Stomach smooth muscle (tissue), 2 donors: ENCODE measurements around the gene HDAC4.

Experiments used
- H3K27ac ChIP-seq: one replicate; pipeline ENCODE4 v1.7.0; 2013; ENCODE audit warnings: mild to moderate bottlenecking, low read length, inconsistent platforms
- H3K27me3 ChIP-seq, 2 donors: one replicate each; pipeline ENCODE4 v1.7.0; 2013; ENCODE audit warnings: low read length in 2 of 2; ENCODE audit not compliant: insufficient read depth in 2 of 2, control insufficient read depth in 1 of 2
- H3K36me3 ChIP-seq, 2 donors: one replicate each; pipeline ENCODE4 v1.7.0; 2013; ENCODE audit warnings: low read length in 2 of 2; ENCODE audit not compliant: control insufficient read depth in 2 of 2, insufficient read depth in 2 of 2
- H3K4me1 ChIP-seq: one replicate; pipeline ENCODE4 v1.7.0; 2013; ENCODE audit warnings: low read length; ENCODE audit not compliant: control insufficient read depth, insufficient read depth
- H3K4me3 ChIP-seq, 2 donors: one replicate each; pipeline ENCODE4 v1.7.0; 2013; ENCODE audit warnings: low read length in 2 of 2
- H3K9ac ChIP-seq, 2 donors: one replicate each; pipeline ENCODE4 v1.7.0; 2013; ENCODE audit warnings: low read length in 2 of 2, mild to moderate bottlenecking in 1 of 2
- H3K9me3 ChIP-seq, 2 donors: one replicate each; pipeline ENCODE4 v1.7.0; 2013; ENCODE audit warnings: low read length in 2 of 2; ENCODE audit not compliant: control insufficient read depth in 2 of 2
- donor health status: healthy.
- donor health status: Pancreatic carcinoma.

The HDAC4 gene

GRCh38 chr2:239309398-239310245, 91.2 kb downstream of the HDAC4 start:
- Histone ChIP-seq H3K27ac (peak overlapping the region; percentile 98), H3K36me3 (no peaks in the 10 kb centered on the region), H3K4me3 (peak overlapping the region; percentile 74 to 88), H3K27me3 (no peaks in the 10 kb centered on the region), H3K9ac (peak overlapping the region; percentile 70 to 94), H3K4me1 (peaks cover 90% of the 10 kb centered on the region), H3K9me3 (no peaks in the 10 kb centered on the region)

- H3K4me1 ChIP-seq, result peaks cover 93% of the 10 kb centered on the region
- H3K9me3 ChIP-seq, result no peaks in the 10 kb centered on the region
- no peaks in the 10 kb centered on the region for H3K27me3 ChIP-seq
- H3K27ac ChIP-seq, result peak overlapping the region; percentile 98
- peak overlapping the region; percentile 70 to 94 for H3K9ac ChIP-seq
- H3K36me3 ChIP-seq, result no peaks in the 10 kb centered on the region
- peak overlapping the region; percentile 74 to 88 for H3K4me3 ChIP-seq
These were observed 92.0 kb downstream of the HDAC4 start for GRCh38 chr2:239308661-239309397.

DNA sequence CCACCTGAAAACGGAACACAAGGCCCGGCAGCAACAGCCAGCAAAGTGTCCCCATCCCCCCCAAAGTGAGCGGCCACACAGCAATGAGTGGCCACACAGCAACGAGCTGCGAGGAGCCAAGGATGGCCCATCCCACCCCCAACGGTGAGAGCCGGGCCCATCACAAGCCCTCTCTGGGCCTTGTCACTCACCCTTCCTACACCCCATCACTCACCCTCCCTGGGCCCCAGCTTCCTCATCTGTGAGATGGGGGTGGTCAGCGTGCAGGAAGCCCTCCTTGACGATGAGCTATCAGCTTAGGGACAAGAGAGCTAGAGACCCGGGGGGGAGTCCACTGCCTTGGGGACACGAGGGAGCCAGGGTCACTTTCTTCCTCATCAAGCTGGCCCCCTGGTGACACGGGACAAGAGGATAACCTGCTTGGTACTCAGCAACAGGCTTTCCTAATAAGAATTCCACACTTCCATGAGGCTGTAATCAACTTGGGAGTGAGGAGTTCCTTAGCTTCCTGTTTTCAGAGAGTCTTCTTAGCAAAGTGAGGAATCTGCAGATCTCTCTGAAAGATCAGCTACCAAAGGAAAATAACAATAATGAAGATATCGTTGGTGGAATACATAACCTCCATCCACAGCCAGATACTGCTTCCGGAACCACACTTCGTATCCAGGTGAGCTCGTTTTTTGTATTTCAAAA, 92.8 kb downstream of the HDAC4 start:
- H3K36me3 ChIP-seq, result no peaks in the 10 kb centered on the region
- H3K27ac ChIP-seq, result peak overlapping the region; percentile 98
- H3K27me3 ChIP-seq, result no peaks in the 10 kb centered on the region
- H3K4me1 ChIP-seq, result peaks cover 93% of the 10 kb centered on the region
- H3K9me3 ChIP-seq, result no peaks in the 10 kb centered on the region
- H3K4me3 ChIP-seq, result peak overlapping the region; percentile 74 to 88
- H3K9ac ChIP-seq, result peak overlapping the region; percentile 70 to 94

DNA sequence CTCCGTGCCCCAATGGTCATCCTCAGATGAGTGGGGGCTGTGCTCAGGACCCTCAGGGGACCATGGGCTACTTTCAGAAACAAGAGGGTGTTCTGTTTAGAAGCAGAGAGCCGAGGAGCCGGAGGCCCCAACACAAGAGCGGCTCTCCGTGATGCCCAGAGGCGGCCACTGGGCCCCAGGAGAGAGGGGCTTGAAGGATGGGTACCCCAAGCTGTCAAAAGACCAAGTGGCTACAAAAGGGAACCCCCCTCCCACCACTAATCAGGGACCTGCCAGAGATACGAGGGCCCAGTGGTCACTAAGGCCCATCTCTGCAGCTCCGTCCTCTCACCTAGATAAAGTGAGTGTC, 93.6 kb downstream of the HDAC4 start:
- H3K9me3 ChIP-seq, result no peaks in the 10 kb centered on the region
- H3K4me3 ChIP-seq, result peak overlapping the region; percentile 74 to 88
- H3K9ac ChIP-seq, result peak overlapping the region; percentile 70 to 94
- peaks cover 93% of the 10 kb centered on the region for H3K4me1 ChIP-seq
- H3K36me3 ChIP-seq, result no peaks in the 10 kb centered on the region
- H3K27me3 ChIP-seq, result no peaks in the 10 kb centered on the region
- peak overlapping the region; percentile 98 for H3K27ac ChIP-seq

DNA sequence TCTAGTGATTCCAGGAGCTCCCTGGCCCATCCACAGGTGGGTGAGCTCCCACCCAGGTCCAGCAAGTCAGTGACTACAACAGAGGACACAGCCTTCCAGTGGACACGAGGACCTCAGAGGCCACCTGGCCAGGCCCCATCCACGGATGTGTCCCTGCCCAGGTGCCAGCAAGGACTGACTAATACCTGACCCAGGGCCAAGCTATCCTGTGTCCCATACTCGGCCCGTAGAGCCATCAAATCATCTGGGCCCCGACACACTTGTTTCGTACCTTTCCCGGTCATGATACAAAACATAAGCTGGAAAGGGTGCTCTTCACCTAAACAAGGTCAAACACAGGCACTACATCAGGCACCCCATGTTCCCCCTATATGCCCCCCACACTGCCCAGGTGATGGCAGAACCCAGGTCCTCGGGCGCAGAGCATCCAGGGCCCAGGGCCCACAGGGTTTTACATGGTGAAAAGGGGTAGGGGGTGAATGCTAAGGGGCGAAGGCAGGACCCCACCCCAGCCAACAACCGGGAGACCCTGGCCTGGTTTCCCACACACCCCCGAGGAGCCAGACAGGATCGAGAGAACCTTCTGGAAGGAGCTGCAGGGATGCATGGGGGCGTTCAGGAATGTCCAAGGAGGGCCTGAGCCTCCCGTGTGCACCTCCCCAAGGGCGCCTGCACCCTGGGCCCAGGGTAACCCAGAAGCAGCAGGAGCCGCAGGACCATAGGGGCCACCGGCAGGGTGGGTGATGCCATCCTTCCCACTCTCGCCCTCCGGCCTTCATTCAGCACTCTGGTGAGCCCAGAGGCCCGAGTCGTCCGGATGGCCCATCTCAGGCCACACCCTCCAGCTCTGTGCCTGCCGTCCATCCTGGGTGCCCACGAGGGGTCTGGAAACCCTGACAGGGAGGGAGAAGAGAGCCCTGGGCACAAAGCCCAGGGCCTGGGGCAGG, 94.3 kb downstream of the HDAC4 start:
- Histone ChIP-seq H3K9ac (peak overlapping the region; percentile 70 to 78), H3K27ac (peak overlapping the region; percentile 98), H3K27me3 (no peaks in the 10 kb centered on the region), H3K4me1 (peaks cover 91% of the 10 kb centered on the region), H3K9me3 (no peaks in the 10 kb centered on the region), H3K4me3 (peak overlapping the region; percentile 74 to 88), H3K36me3 (no peaks in the 10 kb centered on the region)

- Histone ChIP-seq H3K36me3 (no peaks in the 10 kb centered on the region), H3K9me3 (no peaks in the 10 kb centered on the region), H3K4me3 (peak overlapping the region; percentile 74 to 88), H3K9ac (peak overlapping the region; percentile 70 to 78), H3K27ac (peak overlapping the region; percentile 98), H3K4me1 (peaks cover 89% of the 10 kb centered on the region), H3K27me3 (no peaks in the 10 kb centered on the region)
These were observed 95.0 kb downstream of the HDAC4 start for GRCh38 chr2:239305771-239306170.

- H3K27ac ChIP-seq, result peak overlapping the region; percentile 98
- H3K36me3 ChIP-seq, result no peaks in the 10 kb centered on the region
- H3K27me3 ChIP-seq, result no peaks in the 10 kb centered on the region
- peak overlapping the region in 1 of 2 donors; percentile 78 for H3K9ac ChIP-seq
- H3K4me1 ChIP-seq, result peaks cover 88% of the 10 kb centered on the region
- peak overlapping the region; percentile 49 to 88 for H3K4me3 ChIP-seq
- H3K9me3 ChIP-seq, result no peaks in the 10 kb centered on the region
These were observed 95.6 kb downstream of the HDAC4 start for GRCh38 chr2:239305222-239305575.

DNA sequence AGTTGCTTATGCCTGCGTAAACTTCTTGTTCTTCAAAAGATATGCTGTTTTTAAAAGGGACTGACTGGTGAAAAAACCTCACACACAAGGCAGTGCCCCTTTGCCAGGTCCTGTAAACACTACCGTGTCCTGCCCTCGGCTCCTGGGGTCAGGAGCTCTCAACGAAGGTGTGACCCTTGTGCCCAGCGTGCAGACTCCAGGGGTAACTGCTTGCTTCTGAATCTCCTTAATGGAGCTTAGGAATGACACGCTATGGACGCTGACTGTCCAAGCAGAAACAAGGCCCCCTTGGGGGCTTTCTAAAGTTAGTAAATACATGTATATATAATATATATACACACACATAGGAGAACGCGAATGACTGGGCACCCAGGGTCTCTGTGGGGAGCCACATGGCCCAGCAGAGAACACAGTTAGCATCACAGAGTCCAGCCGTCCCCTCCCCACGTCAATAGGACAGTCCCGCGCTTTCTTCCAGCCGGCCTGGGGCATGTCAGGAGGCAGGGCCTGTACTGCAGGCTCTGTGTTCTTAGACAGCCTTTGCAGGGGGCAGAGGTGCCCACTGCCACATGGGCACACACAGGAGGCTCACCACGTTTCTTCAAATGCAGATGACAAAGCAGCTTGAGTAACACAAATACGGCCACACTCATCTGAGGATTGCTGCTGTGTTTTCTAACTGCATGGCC, 96.1 kb downstream of the HDAC4 start:
- Histone ChIP-seq H3K4me1 (peaks cover 87% of the 10 kb centered on the region), H3K27me3 (no peaks in the 10 kb centered on the region), H3K4me3 (peak overlapping the region; percentile 49 to 88), H3K36me3 (no peaks in the 10 kb centered on the region), H3K9ac (peak overlapping the region in 1 of 2 donors; percentile 78), H3K9me3 (no peaks in the 10 kb centered on the region), H3K27ac (peak overlapping the region; percentile 98)

GRCh38 chr2:239303711-239304532, 96.9 kb downstream of the HDAC4 start:
- peak overlapping the region; percentile 17 to 88 for H3K4me3 ChIP-seq

More at GRCh38 chr2:239303711-239304532, 96.9 kb downstream of the HDAC4 start:
- Histone ChIP-seq H3K9ac (peak overlapping the region; percentile 24 to 62), H3K4me1 (peaks cover 90% of the 10 kb centered on the region), H3K27ac (peak overlapping the region; percentile 98), H3K9me3 (no peaks in the 10 kb centered on the region), H3K36me3 (no peaks in the 10 kb centered on the region), H3K27me3 (no peaks in the 10 kb centered on the region)
